GM23338 (cell line): ENCODE measurements around the gene SUSD1.

Experiments
- CREB1 ChIP-seq: fragments of 250-450 bp; sonication (Bioruptor Pico); IDR thresholded peaks from 2 replicates; pipeline ENCODE4 v1.5.0; 2020; ENCODE audit warnings: low read depth, mild to moderate bottlenecking, moderate library complexity
- EZH2phosphoT487 ChIP-seq: fragments of 200-600 bp; sonication (generic); IDR thresholded peaks from one replicate; pipeline ENCODE4 v1.8.1; 2018; ENCODE audit warnings: antibody characterized with exemption; ENCODE audit not compliant: unreplicated experiment
- TF ChIP-seq, protein P1 (sequence below), 2 experiments: fragments of 200-600 bp in 1 of 2; sonication (generic) in 1 of 2; conservative IDR thresholded peaks; 2 replicates each; pipeline versions ENCODE4 v1.5.1 to v1.6.1; 2016 to 2017; ENCODE audit warnings: antibody characterized with exemption in 2 of 2, low read depth in 2 of 2, mild to moderate bottlenecking in 2 of 2, moderate library complexity in 1 of 2

DNA sequence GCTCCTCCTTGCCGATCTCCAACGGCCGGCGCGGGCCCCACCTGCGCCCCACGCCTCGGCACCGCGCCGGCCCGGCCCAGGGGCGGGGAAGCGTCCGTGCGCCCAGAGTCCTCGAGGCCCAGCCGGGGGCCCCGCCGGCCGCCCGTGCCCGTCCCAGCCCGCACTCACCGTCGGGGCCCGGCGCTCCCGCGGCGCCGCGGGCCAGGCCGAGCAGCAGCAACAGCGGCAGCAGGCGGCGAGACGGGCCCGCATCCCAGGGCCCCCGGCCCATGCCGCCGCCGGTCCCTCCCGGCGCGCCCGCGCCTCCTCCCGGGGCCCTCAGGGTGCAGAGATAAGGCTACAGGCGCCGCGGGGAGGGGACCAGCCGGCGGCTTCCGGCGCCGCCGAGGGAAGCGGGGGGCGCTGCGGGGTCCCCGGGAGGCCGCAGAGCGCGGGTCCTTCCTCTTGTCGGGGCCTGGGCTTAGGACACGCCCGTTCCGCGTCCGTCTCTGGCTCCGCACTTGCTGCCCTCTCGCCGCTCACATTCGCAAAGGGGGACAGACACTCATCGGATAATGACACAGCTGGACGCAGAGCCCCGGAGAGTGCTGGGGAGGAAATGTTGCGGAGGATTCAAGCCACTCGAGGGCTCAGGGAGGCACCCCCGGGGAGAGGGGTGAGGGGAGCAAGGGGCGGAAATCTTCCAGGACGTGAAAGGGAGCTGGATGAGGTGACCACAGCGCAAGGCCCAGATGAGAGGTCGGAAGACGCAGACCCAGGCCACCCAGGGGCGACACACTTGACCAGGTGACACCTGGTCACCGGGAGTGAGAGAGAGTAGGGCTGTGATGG, at the start of gene SUSD1:
- TF ChIP-seq CREB1 (CRISPR knock-in tag) (no peak), EZH2phosphoT487 (no peak)
- TF ChIP-seq, protein P1, sequence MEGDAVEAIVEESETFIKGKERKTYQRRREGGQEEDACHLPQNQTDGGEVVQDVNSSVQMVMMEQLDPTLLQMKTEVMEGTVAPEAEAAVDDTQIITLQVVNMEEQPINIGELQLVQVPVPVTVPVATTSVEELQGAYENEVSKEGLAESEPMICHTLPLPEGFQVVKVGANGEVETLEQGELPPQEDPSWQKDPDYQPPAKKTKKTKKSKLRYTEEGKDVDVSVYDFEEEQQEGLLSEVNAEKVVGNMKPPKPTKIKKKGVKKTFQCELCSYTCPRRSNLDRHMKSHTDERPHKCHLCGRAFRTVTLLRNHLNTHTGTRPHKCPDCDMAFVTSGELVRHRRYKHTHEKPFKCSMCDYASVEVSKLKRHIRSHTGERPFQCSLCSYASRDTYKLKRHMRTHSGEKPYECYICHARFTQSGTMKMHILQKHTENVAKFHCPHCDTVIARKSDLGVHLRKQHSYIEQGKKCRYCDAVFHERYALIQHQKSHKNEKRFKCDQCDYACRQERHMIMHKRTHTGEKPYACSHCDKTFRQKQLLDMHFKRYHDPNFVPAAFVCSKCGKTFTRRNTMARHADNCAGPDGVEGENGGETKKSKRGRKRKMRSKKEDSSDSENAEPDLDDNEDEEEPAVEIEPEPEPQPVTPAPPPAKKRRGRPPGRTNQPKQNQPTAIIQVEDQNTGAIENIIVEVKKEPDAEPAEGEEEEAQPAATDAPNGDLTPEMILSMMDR (conservative IDR thresholded peaks at IDR 0.05; ENCODE audit: low read depth in 2 of 2): no peak
